MM.1S (cell line): ENCODE results near the gene NRXN3.

Source experiments
- DNase-seq: peaks from one replicate; pipeline ENCODE4 v3.0.0-alpha.2; 2015
- H2AFZ ChIP-seq: fragments of 300-600 bp; sonication (generic); 2 replicates; pipeline ENCODE4 v1.6.0; 2016; ENCODE audit warnings: antibody characterized with exemption, low read length
- H3F3A ChIP-seq: fragments of 300-600 bp; sonication (generic); 2 replicates; pipeline ENCODE4 v1.6.1; 2016; ENCODE audit warnings: mild to moderate bottlenecking, antibody characterized with exemption, low read length, moderate library complexity, mixed read lengths; ENCODE audit not compliant: insufficient read depth
- H3K27ac ChIP-seq: fragments of 300-600 bp; sonication (generic); 2 replicates; pipeline ENCODE4 v1.5.1; 2016; ENCODE audit warnings: mild to moderate bottlenecking, low read length
- H3K27me3 ChIP-seq: fragments of 300-600 bp; sonication (generic); replicated peaks from 2 replicates; pipeline ENCODE4 v1.6.0; 2016; ENCODE audit warnings: low read length; ENCODE audit not compliant: insufficient read depth
- H3K36me3 ChIP-seq: fragments of 300-600 bp; sonication (generic); replicated peaks from 2 replicates; pipeline ENCODE4 v1.6.1; 2016; ENCODE audit warnings: mild to moderate bottlenecking, low read length, mixed read lengths; ENCODE audit not compliant: insufficient read depth
- H3K4me1 ChIP-seq: fragments of 300-600 bp; sonication (generic); 2 replicates; pipeline ENCODE4 v1.6.1; 2016; ENCODE audit warnings: low read length, mixed read lengths
- H3K4me2 ChIP-seq: fragments of 300-600 bp; sonication (generic); 2 replicates; pipeline ENCODE4 v1.6.0; 2016; ENCODE audit warnings: low read depth, low read length
- H3K4me3 ChIP-seq: fragments of 300-600 bp; sonication (generic); 2 replicates; pipeline ENCODE4 v1.5.1; 2016; ENCODE audit warnings: low read length, mixed read lengths
- H3K79me2 ChIP-seq: fragments of 300-600 bp; sonication (generic); 2 replicates; pipeline ENCODE4 v1.6.1; 2016; ENCODE audit warnings: mixed run types, low read length, mixed read lengths
- H3K9ac ChIP-seq: fragments of 300-600 bp; sonication (generic); 2 replicates; pipeline ENCODE4 v1.6.1; 2016; ENCODE audit warnings: low read length, mixed read lengths
- H3K9me2 ChIP-seq: fragments of 300-600 bp; sonication (generic); replicated peaks from 2 replicates; pipeline ENCODE4 v1.6.1; 2016; ENCODE audit warnings: mild to moderate bottlenecking, low read length, mixed read lengths; ENCODE audit not compliant: insufficient read depth
- H3K9me3 ChIP-seq: fragments of 300-600 bp; sonication (generic); replicated peaks from 2 replicates; pipeline ENCODE4 v1.6.1; 2016; ENCODE audit warnings: mild to moderate bottlenecking, low read length, mixed read lengths; ENCODE audit not compliant: insufficient read depth
- H4K20me1 ChIP-seq: fragments of 300-600 bp; sonication (generic); 2 replicates; pipeline ENCODE4 v1.6.1; 2016; ENCODE audit warnings: mild to moderate bottlenecking, low read length, moderate library complexity, mixed read lengths; ENCODE audit not compliant: insufficient read depth
- CTCF ChIP-seq: fragments of 300-600 bp; sonication (generic); IDR thresholded peaks from 2 replicates; pipeline ENCODE4 v1.5.1; 2016; ENCODE audit warnings: antibody characterized with exemption, low read length, mixed read lengths
- EZH2 ChIP-seq: fragments of 300-600 bp; sonication (generic); optimal IDR thresholded peaks from 2 replicates; pipeline ENCODE3; 2017; ENCODE audit warnings: low read depth, mild to moderate bottlenecking, antibody characterized with exemption, low read length, mixed read lengths
- EZH2phosphoT487 ChIP-seq: fragments of 300-600 bp; sonication (generic); IDR thresholded peaks from 2 replicates; pipeline ENCODE4 v1.6.1; 2018; ENCODE audit warnings: antibody characterized with exemption, low read length

NRXN3 gene

GRCh38 chr14:78164226-78164853 is 5.8 kb upstream of the NRXN3 start:
- Histone ChIP-seq H3K9me2 (no peaks in the 10 kb centered on the region), H2AFZ (no peak overlapping the region)
- DNase-seq: no peak

GRCh38 chr14:78172428-78172827 is 2.3 kb downstream of the NRXN3 start:
- Histone ChIP-seq H3K9me3 (no peaks in the 10 kb centered on the region), H3K27ac (no peak overlapping the region), H3K4me1 (no peaks in the 10 kb centered on the region), H3K9ac (no peak overlapping the region), H3K4me3 (no peak overlapping the region), H3K4me2 (no peak overlapping the region), H3K36me3 (no peaks in the 10 kb centered on the region), H3K9me2 (no peaks in the 10 kb centered on the region), H3K79me2 (no peaks in the 10 kb centered on the region), H2AFZ (no peak overlapping the region), H3F3A (no peaks in the 10 kb centered on the region), H4K20me1 (no peaks in the 10 kb centered on the region), H3K27me3 (no peaks in the 10 kb centered on the region)
- TF ChIP-seq CTCF (no peak), EZH2phosphoT487 (no peak), EZH2 (no peak)
- DNase-seq: no peak

More at GRCh38 chr14:78164226-78164853, 5.8 kb upstream of the NRXN3 start:
- Histone ChIP-seq H3K79me2 (no peaks in the 10 kb centered on the region), H3K9ac (no peak overlapping the region), H3K9me3 (no peaks in the 10 kb centered on the region), H3K27ac (no peak overlapping the region), H3K4me3 (no peak overlapping the region), H3K4me2 (no peak overlapping the region), H4K20me1 (no peaks in the 10 kb centered on the region), H3K4me1 (no peaks in the 10 kb centered on the region), H3K36me3 (no peaks in the 10 kb centered on the region), H3K27me3 (no peaks in the 10 kb centered on the region), H3F3A (no peaks in the 10 kb centered on the region)
- TF ChIP-seq EZH2phosphoT487 (no peak), EZH2 (no peak), CTCF (peak; percentile 35)

GRCh38 chr14:78173346-78174035 is 3.3 kb downstream of the NRXN3 start:
- H3K4me1 ChIP-seq: no peaks in the 10 kb centered on the region
- H3F3A ChIP-seq: no peaks in the 10 kb centered on the region
- no peak overlapping the region for H3K4me2 ChIP-seq
- no peak overlapping the region for H3K27ac ChIP-seq
- no peak for DNase-seq
- H3K4me3 ChIP-seq: no peak overlapping the region
- no peaks in the 10 kb centered on the region for H3K27me3 ChIP-seq
- H3K9me3 ChIP-seq: no peaks in the 10 kb centered on the region
- no peak overlapping the region for H2AFZ ChIP-seq
- TF ChIP-seq CTCF (no peak), EZH2 (no peak), EZH2phosphoT487 (no peak)
- H3K9ac ChIP-seq: no peak overlapping the region
- no peaks in the 10 kb centered on the region for H3K36me3 ChIP-seq
- H3K79me2 ChIP-seq: no peaks in the 10 kb centered on the region
- H3K9me2 ChIP-seq: no peaks in the 10 kb centered on the region
- H4K20me1 ChIP-seq: no peaks in the 10 kb centered on the region
